Measurements from ENCODE around the gene PRDM16. TPM values are rescaled to one million over a fixed set of nuclear protein-coding genes. Genes with fewer than 3 reads are reported as not detected.

The PRDM16 gene
- total and polyA plus RNA-seq, 2 of the 4 experiments (the other 2 are of a cell fraction), result 0.02 TPM; not detected in 1

DNA sequence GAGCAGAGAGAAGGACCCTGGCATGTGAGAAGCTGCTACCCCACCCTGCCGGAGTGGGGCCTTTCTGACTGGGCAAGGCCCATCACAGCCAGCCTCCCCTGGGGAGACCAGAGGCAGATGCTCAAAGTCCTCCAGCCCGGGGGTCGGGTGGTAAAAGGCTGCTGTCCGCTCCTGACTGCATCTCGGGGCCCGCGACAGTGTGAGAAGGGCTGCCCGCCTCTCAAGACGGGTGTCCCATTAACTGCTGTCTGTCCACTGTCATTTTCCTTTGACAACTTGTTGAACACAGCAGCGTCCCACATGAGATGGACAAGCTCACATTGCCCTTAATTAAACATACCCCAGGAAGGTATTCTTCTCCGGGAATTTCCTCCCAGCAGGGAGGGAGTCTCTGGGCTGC is 294.0 kb downstream of the PRDM16 start:
- TF ChIP-seq POLR2A (IDR thresholded peaks at IDR 0.05; ENCODE audit: low read depth, low read length) (no peak), ELK1 (IDR thresholded peaks at IDR 0.05; ENCODE audit: borderline replicate concordance, low read depth, low read length) (no peak), MXI1 (IDR thresholded peaks at IDR 0.05; ENCODE audit: borderline replicate concordance, low read depth, low read length) (no peak), BHLHE40 (IDR thresholded peaks at IDR 0.05; ENCODE audit: low read depth, low read length) (no peak)
- H4K8ac ChIP-seq (ENCODE audit: low read depth in 2 of 2, low read length in 2 of 2), result no peak overlapping the region
- no peak overlapping the region for H3K4ac ChIP-seq (ENCODE audit: low read depth, low read length)
- intact Hi-C loops (cut with micrococcal nuclease), result no loop called here
- no peak overlapping the region for H3K27ac ChIP-seq (ENCODE audit: insufficient read depth, low read length)
- H4K20me1 ChIP-seq (ENCODE audit: insufficient read depth, low read length), result no peaks in the 10 kb centered on the region
- H2BK15ac ChIP-seq (ENCODE audit: low read depth, low read length), result no peak overlapping the region
- H2AK9ac ChIP-seq (replicated peaks; ENCODE audit: low read depth, low read length, poor library complexity), result no peak overlapping the region
- BruUV-seq (replicated peaks), result no TSS peak
- in situ Hi-C loops (cut with MboI; ENCODE audit: low sequenced_read_pairs), result no loop called here
- H3K56ac ChIP-seq (ENCODE audit: extremely low read depth, insufficient read depth, low read length), result no peak overlapping the region
- no peaks in the 10 kb centered on the region for H3K9me3 ChIP-seq (ENCODE audit: control insufficient read depth, insufficient read depth, low read length)
- ChIA-PET POLR2A (ENCODE audit: unreplicated experiment) (no interaction called here), CTCF (no interaction called here)
- H3K4me1 ChIP-seq (ENCODE audit: control insufficient read depth, insufficient read depth, low read length), result no peaks in the 10 kb centered on the region; the same call in 1 of the 2 replicates
- H3K23ac ChIP-seq (ENCODE audit: low read depth, low read length), result no peak overlapping the region
- WGBS, 2 experiments (ENCODE audit: extremely low coverage in 2 of 2, insufficient read length in 1 of 2), result 55% methylated on average over 4 of the region's 11 CpGs; no CpG with 5 or more reads in 1 of the 2 experiments
- no peak overlapping the region for H3K14ac ChIP-seq (replicated peaks; ENCODE audit: low read depth, low read length)
- no peaks in the 10 kb centered on the region for H3K79me1 ChIP-seq (ENCODE audit: low read depth in 1 of 2, low read length in 2 of 2)
- H2AK5ac ChIP-seq (ENCODE audit: low read depth, low read length), result no peak overlapping the region
- no peak overlapping the region for H2BK5ac ChIP-seq (ENCODE audit: low read depth, low read length, poor library complexity, severe bottlenecking)
- dilution Hi-C loops (cut with HindIII; ENCODE audit: low sequenced_read_pairs, unreplicated experiment), result no loop called here
- H2BK120ac ChIP-seq (ENCODE audit: low read depth, low read length), result no peak overlapping the region
- H3K36me3 ChIP-seq (ENCODE audit: control insufficient read depth, insufficient read depth, low read length), result no peaks in the 10 kb centered on the region
- H4K91ac ChIP-seq (ENCODE audit: insufficient read depth, low read depth, low read length), result no peak overlapping the region
- ATAC-seq (ENCODE audit: low read depth) (no peak), DNase-seq (no peak)
- H3K9me1 ChIP-seq (ENCODE audit: insufficient read depth, low read length), result no peaks in the 10 kb centered on the region
- no peak overlapping the region for H2BK20ac ChIP-seq (ENCODE audit: low read depth, low read length)
- peaks cover 42% of the 10 kb centered on the region for H3K27me3 ChIP-seq (ENCODE audit: control insufficient read depth, insufficient read depth, low read length)
- no peak overlapping the region for H4K5ac ChIP-seq (ENCODE audit: low read depth, low read length)
- no peak overlapping the region for H3K9ac ChIP-seq (ENCODE audit: low read depth, low read length)
- H2AFZ ChIP-seq (replicated peaks; ENCODE audit: low read length, poor library complexity), result no peak overlapping the region
- no peak overlapping the region for H3K18ac ChIP-seq (ENCODE audit: low read depth, low read length)
- H3K4me2 ChIP-seq (ENCODE audit: low read depth, low read length), result no peak overlapping the region
- no peak overlapping the region for H3K4me3 ChIP-seq (ENCODE audit: insufficient read depth, low read depth, low read length)
